Astrocyte (in vitro differentiated cells and primary cell): Measurements from ENCODE around the gene SLC35G6. TPM values are rescaled to one million over a fixed set of nuclear protein-coding genes. Genes with fewer than 3 reads are reported as not detected.

ENCODE experiments used
- DNase-seq: peaks from one replicate; pipeline ENCODE4 v3.0.0-alpha.2; 2010; ENCODE audit warnings: low read depth
- FAIRE-seq: peaks from 2 replicates; lab custom pipeline; 2011; peaks lifted over from hg19 to GRCh38; lab: Jason Lieb, UNC
- H2AFZ ChIP-seq: 2 replicates; pipeline ENCODE4 v1.6.0; 2012; ENCODE audit warnings: low read depth, low read length, inconsistent platforms
- H3K27ac ChIP-seq: 2 replicates; pipeline ENCODE4 v1.5.1; 2011; ENCODE audit warnings: low read depth, low read length, inconsistent platforms
- H3K27me3 ChIP-seq: 2 replicates; pipeline ENCODE4 v1.6.0; 2011; ENCODE audit warnings: low read length, inconsistent platforms; ENCODE audit not compliant: insufficient read depth
- H3K36me3 ChIP-seq: 2 replicates; pipeline ENCODE4 v1.5.1; 2011; ENCODE audit warnings: low read length, inconsistent platforms; ENCODE audit not compliant: insufficient read depth
- H3K4me1 ChIP-seq: 2 replicates; pipeline ENCODE4 v1.5.1; 2011; ENCODE audit warnings: low read length, inconsistent platforms; ENCODE audit not compliant: insufficient read depth
- H3K4me2 ChIP-seq: 2 replicates; pipeline ENCODE4 v1.6.0; 2012; ENCODE audit warnings: low read length, inconsistent platforms
- H3K4me3 ChIP-seq: 2 replicates; pipeline ENCODE4 v1.5.1; 2011; ENCODE audit warnings: low read depth, mild to moderate bottlenecking, low read length, inconsistent platforms; ENCODE audit not compliant: insufficient read depth
- H3K79me2 ChIP-seq: 2 replicates; pipeline ENCODE4 v1.6.0; 2012; ENCODE audit warnings: mild to moderate bottlenecking, low read length, inconsistent platforms; ENCODE audit not compliant: insufficient read depth
- H3K9ac ChIP-seq: 2 replicates; pipeline ENCODE4 v1.6.0; 2012; ENCODE audit warnings: mild to moderate bottlenecking, low read length, inconsistent platforms
- H3K9me3 ChIP-seq: 2 replicates; pipeline ENCODE4 v1.5.1; 2012; ENCODE audit warnings: low read depth, mild to moderate bottlenecking, low read length, inconsistent platforms; ENCODE audit not compliant: insufficient read depth
- H4K20me1 ChIP-seq: 2 replicates; pipeline ENCODE4 v1.6.0; 2012; ENCODE audit warnings: low read length, inconsistent platforms; ENCODE audit not compliant: insufficient read depth
- H3K27ac Mint-ChIP-seq: one replicate; pipeline ENCODE4 v1.8.0; 2021; ENCODE audit warnings: mild to moderate bottlenecking, mixed read lengths; ENCODE audit not compliant: unreplicated experiment
- H3K27me3 Mint-ChIP-seq: one replicate; pipeline ENCODE4 v1.8.0; 2021; ENCODE audit warnings: low read depth, mixed read lengths; ENCODE audit not compliant: unreplicated experiment
- H3K36me3 Mint-ChIP-seq: one replicate; pipeline ENCODE4 v1.8.0; 2021; ENCODE audit warnings: low read depth, mixed read lengths; ENCODE audit not compliant: unreplicated experiment
- H3K4me1 Mint-ChIP-seq: one replicate; pipeline ENCODE4 v1.8.0; 2021; ENCODE audit warnings: low read depth, mixed read lengths; ENCODE audit not compliant: unreplicated experiment
- H3K4me3 Mint-ChIP-seq: one replicate; pipeline ENCODE4 v1.8.0; 2021; ENCODE audit warnings: mild to moderate bottlenecking, moderate library complexity, mixed read lengths; ENCODE audit not compliant: unreplicated experiment
- H3K9me3 Mint-ChIP-seq: one replicate; pipeline ENCODE4 v1.8.0; 2021; ENCODE audit warnings: mild to moderate bottlenecking, mixed read lengths; ENCODE audit not compliant: unreplicated experiment
- CTCF ChIP-seq: IDR thresholded peaks from 2 replicates; pipeline ENCODE4 v1.5.1; 2011; ENCODE audit warnings: low read depth, mild to moderate bottlenecking, inconsistent platforms, low read length, moderate library complexity; ENCODE audit not compliant: insufficient read depth
- EZH2 ChIP-seq: IDR thresholded peaks from 2 replicates; pipeline ENCODE4 v1.6.1; 2012; ENCODE audit warnings: mild to moderate bottlenecking, low read length, inconsistent platforms; ENCODE audit not compliant: insufficient read depth
- total RNA-seq: library from RNA; stranded (reverse); gene quantifications from 2 replicates; pipeline ENCODE4 v1.2.1, GENCODE V29; 2021

SLC35G6 gene
- total RNA-seq, 1 donor from 2014 or later = not detected

GRCh38 chr17:7445619-7445968 lies 35.7 kb upstream of the SLC35G6 start:
- H3K36me3 Mint-ChIP-seq = peaks cover 27% of the 10 kb centered on the region
- no peak overlapping the region for H3K27ac ChIP-seq
- no peak for FAIRE-seq

DNA sequence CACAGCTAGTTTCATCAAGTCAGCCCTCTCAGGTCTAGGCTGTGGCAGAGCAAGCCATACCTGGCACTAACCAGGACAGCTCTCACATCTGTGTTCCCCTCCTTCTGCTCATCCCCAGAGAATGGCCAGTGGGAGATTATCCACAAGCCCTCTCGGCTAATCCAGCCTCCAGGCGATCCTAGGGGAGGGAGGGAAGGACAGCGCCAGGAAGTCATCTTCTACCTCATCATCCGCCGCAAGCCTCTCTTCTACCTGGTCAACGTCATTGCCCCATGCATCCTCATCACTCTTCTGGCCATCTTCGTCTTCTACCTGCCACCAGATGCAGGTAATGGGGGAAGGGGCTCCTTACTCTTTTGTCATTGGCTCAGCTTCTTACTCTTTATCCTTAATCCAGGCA lies 32.8 kb upstream of the SLC35G6 start:
- Mint-ChIP-seq H3K27me3 (peaks cover 9% of the 10 kb centered on the region), H3K36me3 (peaks cover 22% of the 10 kb centered on the region), H3K4me3 (peak overlapping the region; percentile 16), H3K9me3 (peaks cover 7% of the 10 kb centered on the region), H3K4me1 (peaks cover 14% of the 10 kb centered on the region), H3K27ac (no peak overlapping the region)
- Histone ChIP-seq H3K4me2 (no peak overlapping the region), H3K79me2 (no peaks in the 10 kb centered on the region), H3K4me1 (peaks cover 10% of the 10 kb centered on the region), H3K9me3 (no peaks in the 10 kb centered on the region), H3K4me3 (no peak overlapping the region), H4K20me1 (no peaks in the 10 kb centered on the region), H3K27ac (no peak overlapping the region), H3K27me3 (peaks cover 27% of the 10 kb centered on the region), H3K36me3 (no peaks in the 10 kb centered on the region), H3K9ac (no peak overlapping the region), H2AFZ (no peak overlapping the region)
- no peak for DNase-seq
- no peak for FAIRE-seq
- TF ChIP-seq EZH2 (no peak), CTCF (no peak)

More at GRCh38 chr17:7445619-7445968, 35.7 kb upstream of the SLC35G6 start:
- TF ChIP-seq CTCF (no peak), EZH2 (no peak)
- Histone ChIP-seq H2AFZ (peak overlapping the region; percentile 63), H3K27me3 (peaks cover 27% of the 10 kb centered on the region), H3K9ac (no peak overlapping the region), H3K4me2 (peak overlapping the region; percentile 83), H4K20me1 (no peaks in the 10 kb centered on the region), H3K4me1 (peaks cover 13% of the 10 kb centered on the region), H3K9me3 (no peaks in the 10 kb centered on the region), H3K79me2 (no peaks in the 10 kb centered on the region), H3K4me3 (peak overlapping the region; percentile 54), H3K36me3 (no peaks in the 10 kb centered on the region)
- Mint-ChIP-seq H3K27ac (peak overlapping the region; percentile 50), H3K9me3 (peaks cover 7% of the 10 kb centered on the region), H3K4me3 (peak overlapping the region; percentile 73), H3K4me1 (peaks cover 11% of the 10 kb centered on the region), H3K27me3 (peaks cover 8% of the 10 kb centered on the region)
- DNase-seq = no peak

DNA sequence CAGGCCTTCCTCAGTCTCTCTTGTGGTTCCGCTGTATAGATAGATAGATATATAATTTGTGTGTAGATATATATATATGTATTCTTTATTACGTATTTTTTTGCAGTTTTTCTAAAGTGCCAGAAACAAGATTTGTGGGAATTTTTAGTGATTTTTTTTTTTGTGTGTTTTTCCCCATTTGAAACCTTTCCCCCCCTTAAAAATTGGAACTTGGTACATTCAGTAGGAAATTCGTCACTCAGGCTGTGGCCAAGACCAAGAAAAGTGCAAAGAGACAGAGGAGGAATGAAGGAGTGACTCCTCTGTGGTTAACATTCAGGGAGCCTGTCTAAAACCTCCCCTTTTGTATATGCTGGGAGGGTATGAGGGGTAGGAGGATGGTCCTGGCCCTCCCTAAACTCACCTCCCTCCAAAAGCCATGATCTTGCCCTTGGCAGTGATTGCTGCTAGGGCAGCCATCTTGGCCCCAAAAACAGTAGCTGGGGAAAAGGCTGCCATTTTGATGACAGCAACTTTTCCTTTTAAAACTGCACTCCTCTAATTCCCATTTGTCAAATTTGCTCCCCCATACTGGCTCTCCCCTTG lies 21.2 kb upstream of the SLC35G6 start:
- no peak for DNase-seq
- H3K9me3 ChIP-seq = no peaks in the 10 kb centered on the region
- H3K36me3 ChIP-seq = peaks cover 3% of the 10 kb centered on the region
- Mint-ChIP-seq H3K36me3 (peaks cover 13% of the 10 kb centered on the region), H3K27me3 (no peaks in the 10 kb centered on the region), H3K9me3 (no peaks in the 10 kb centered on the region), H3K27ac (no peak overlapping the region), H3K4me3 (peak overlapping the region; percentile 47), H3K4me1 (peaks cover 6% of the 10 kb centered on the region)
- H3K27me3 ChIP-seq = no peaks in the 10 kb centered on the region
- H3K9ac ChIP-seq = no peak overlapping the region
- TF ChIP-seq EZH2 (no peak), CTCF (no peak)
- H3K27ac ChIP-seq = no peak overlapping the region
- H3K4me2 ChIP-seq = no peak overlapping the region
- no peaks in the 10 kb centered on the region for H3K79me2 ChIP-seq
- H2AFZ ChIP-seq = no peak overlapping the region
- H3K4me1 ChIP-seq = no peaks in the 10 kb centered on the region
- H3K4me3 ChIP-seq = no peak overlapping the region
- FAIRE-seq = no peak
- H4K20me1 ChIP-seq = peaks cover 7% of the 10 kb centered on the region
